Fibroblast of skin of left biceps (primary cell): ENCODE measurements around the gene FIP1L1.
"Not testable (repeated sequence)": the region's sequence is repeated elsewhere in the genome, so short reads cannot be mapped to it uniquely, and the experiment has no call there.

ENCODE experiments used
- DNase-seq, 2 experiments: peaks; one replicate each; pipeline ENCODE4 v3.0.0-alpha.2; 2013; ENCODE audit warnings: low read depth in 2 of 2

Gene FIP1L1

DNA sequence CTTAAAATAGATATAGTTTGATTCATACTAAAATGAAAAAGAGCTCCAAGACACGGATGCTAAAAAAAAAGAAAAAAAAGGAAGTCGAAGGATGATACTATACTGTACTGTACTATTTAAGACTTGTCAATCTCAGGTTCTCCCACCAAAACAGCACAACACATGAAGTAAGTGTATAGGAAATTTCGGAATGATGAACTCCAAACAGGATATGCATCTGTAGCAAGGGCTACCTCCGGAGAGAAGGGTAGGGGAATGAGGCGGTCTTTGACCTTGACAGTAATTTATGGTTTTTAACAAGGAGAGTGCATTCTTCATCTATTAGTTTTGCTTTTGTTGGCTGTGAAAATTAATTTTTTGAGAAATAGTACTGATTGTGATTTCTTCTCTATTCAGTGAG is 541 bp upstream of the FIP1L1 start:
- no peak for DNase-seq

DNA sequence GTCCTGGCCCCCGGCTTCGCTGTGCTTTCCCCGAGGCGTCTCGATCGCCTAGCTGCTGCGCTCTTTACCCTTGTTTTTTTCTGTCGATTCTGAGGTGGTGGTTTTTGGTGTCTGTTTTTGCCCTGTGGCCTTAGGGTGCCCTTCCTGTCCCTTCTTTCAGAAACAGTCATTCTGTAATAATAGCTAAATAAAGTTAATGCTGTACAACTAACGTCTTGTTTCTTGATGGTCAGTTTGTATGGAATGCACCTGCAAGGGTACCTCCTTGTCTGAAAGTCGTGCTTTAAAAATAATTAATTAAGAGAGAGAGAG is 686 bp downstream of the FIP1L1 start:
- no peak for DNase-seq

- no peak for DNase-seq
Observed at GRCh38 chr4:53380221-53380620, 2.8 kb downstream of the FIP1L1 start.

GRCh38 chr4:53409479-53409878 is 32.0 kb downstream of the FIP1L1 start:
- DNase-seq: not testable (repeated sequence)

DNA sequence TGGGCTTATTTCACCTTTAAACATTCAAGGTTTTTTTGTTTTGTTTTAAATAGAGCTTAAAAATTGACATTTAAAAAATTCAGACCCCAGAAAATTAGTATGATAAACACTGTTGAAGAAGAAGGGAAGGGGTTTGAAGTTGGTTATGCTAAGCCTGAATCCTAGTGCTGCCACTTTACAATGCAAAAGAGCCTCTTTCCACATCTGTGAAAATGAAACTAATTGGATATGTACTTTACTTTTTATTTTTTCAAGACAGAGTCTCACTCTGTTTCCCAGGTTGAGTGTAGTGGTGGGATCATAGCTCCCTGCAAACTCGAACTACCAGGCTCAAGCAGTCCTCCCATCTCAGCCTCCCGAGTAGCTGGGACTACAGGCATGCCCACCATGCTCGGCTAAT is 41.8 kb downstream of the FIP1L1 start:
- no peak for DNase-seq

DNA sequence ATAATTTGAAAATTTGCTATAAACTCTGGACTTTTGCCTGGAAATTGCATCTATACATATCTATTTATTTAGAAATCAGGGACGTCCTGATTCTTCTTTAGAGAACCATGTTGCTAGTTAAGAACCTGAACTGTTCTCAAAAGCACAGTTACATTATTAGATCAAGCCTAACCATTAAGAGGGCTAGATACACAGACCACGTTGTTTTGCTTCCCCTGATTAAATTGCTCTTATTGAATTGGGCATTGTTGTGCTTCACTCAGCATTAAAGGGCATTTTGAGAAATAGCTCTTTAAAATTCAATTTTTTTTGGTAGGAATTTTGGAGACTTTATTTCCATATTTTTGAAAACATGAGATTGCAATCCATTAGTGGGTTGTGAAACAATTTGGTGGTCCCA is 44.4 kb downstream of the FIP1L1 start:
- DNase-seq: no peak

DNA sequence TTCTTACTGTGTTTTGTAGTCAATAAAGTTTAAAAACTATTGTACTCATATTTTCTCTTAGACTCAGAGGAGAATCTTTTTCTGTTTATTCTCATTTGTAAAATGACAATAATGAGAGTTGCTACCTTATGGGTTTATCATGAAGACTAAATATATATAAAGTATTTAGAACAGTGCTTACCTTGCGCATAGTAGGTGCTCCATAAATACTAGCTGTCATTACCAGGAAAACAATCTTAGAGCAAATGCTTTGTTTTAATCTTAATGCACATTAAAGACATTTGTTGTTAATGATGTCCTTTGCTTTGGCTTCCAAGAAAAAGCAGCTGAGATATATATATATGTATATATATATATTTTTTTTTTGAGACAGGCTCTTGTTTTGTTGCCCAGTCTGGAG is 44.9 kb downstream of the FIP1L1 start:
- no peak for DNase-seq

DNA sequence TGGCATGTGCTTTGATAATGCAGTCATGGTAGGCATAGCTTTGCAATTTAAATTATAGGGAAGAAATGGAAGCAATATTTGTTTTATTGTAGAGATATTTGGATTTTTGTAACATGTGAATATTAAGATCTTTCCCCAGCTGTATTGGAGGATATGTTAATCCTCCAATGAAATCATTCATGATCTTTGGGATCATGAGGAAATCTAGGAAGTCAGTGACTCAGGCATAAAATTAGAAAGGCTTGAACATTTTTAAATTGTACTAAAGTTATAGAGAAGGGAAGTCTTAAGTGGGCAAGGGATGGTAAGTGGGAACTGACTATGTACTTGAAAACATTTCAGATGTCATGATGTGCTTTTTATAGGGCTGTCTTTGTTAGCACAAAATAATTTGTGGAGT is 46.8 kb downstream of the FIP1L1 start:
- DNase-seq: no peak

DNA sequence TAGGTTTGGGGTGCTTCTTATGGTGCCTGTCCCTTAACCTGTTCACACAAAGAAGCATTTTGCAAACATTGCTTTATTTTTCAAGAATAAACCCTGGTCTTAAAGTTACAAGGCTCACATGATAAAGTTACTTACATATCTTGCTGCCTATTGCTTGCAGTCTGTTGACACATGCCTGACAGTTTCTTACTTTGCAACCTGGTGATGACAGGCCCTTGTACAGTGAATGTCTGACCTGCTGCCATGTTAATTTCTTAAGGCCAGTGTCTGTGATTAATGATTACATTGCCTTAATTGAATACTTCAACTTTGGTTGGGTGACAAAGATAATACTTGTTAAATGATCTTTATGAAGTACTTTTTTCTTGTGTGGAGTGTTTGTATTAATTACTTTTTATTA is 49.9 kb downstream of the FIP1L1 start:
- DNase-seq: no peak

DNA sequence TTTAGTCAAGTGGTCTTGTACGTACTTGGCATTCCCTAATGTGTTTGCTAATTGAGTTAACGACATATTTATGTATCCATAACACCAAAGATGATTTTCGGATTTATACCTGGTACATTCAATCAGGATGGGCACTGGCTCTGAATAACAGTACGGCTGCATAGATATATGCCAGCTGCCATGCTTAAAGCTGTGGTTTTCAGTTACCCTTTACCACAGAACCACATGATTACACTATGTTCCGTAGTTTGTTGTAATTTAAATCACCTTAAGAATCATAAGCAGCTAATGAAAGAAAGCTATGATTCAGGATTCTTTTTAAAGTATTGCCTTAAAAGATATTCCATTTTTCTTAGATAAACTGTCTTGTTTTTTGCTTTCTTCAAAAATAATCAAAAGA is 53.6 kb downstream of the FIP1L1 start:
- no peak for DNase-seq

DNA sequence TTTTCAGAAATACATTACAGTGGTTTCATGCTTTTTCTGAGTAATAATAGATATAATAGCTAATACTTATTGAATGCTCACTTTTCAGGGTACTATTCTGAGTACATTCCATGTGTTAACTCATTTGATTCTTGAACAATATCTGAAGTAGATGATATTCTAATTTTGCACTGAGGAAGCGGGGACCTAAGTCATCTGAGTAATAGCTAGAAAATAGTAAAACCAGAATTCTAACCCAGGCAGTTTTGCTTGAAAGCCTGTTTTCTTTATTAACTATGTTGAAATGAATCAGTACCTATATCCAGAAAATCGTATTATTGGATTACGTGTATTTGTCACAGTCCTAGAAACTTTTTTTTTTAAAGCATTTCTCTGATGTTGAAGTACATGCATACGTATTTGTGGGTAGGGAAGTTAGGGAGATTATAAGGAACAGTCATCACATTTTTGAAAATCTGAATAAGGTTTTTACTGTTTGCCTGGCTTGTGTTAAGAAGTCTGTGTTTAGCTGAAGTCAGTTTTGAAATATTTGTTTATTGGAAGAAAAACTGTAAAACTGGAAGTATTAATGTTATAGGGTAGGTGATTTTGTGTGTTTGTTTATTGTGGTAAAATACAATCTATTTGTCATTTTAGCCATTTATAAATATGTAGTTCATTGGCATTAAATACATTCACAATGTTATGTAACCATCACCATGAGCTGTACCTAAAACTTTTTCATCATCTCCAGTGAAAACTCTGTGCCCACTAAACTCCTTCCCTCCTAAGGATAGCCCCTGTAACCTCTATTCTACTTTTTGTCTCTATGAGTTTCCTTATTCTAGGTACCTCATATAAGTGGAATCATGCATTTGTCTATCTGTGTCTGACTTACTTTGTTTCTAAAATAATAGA is 55.3 kb downstream of the FIP1L1 start:
- no peak for DNase-seq

- no peak for DNase-seq
Observed at GRCh38 chr4:53436251-53436650, 58.8 kb downstream of the FIP1L1 start.

- DNase-seq: no peak
Observed at GRCh38 chr4:53441564-53441963, 64.1 kb downstream of the FIP1L1 start.

GRCh38 chr4:53444954-53445353 is 67.5 kb downstream of the FIP1L1 start:
- no peak for DNase-seq

DNA sequence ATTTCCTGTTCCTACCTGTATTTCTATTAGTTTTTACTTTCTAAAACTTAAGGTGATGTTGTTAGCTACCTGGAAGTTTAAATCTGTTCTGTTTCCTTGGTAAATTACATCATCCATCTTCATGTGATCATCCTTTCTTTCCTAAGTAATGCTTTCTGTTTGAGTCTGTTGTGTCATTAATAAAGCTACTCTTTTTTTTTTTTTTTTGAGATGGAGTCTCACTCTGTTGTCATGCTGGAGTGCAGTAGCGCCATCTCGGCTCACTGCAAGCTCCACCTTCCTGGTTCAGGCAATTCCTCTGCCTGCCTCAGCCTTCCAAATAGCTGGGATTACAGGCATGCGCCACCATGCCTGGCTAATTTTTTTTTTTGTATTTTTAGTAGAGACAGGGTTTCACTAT is 73.3 kb downstream of the FIP1L1 start:
- no peak for DNase-seq

DNA sequence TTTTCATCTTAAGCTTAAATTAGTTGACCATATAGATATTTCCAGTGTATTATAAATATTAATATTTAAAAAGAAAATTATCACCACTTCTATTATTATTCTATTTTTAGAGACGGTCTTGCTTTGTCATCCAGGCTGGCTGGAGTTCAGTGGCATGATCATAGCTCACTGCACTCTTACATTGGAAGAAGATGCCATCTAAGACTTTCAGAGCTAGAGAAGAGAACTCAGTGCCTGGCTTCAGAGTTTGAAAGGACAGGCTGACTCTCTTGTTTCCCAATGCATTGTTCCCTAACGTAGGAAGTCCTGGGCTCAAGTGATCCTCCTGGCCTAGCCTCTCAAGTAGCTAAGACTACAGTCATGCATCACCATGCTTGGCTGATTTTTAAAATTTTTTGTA is 75.9 kb downstream of the FIP1L1 start:
- DNase-seq: no peak

DNA sequence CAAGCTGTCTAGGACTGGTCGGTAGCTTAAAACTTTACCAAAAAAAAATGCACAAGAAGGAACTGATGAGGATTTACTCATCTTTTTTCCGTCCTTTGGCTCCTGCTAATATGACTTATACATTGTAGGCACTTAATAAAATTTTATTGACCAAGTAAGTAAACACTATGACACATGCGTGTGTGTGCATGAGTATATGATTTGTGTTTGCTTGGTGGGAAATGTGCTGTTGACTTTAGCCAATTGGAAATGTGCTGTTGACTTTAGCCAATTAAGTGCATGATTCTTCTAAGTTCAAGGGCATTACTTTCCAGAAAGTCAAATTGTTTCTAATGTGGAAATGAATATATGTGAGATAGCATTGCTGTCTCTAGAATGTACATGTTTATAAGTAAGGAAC is 78.3 kb downstream of the FIP1L1 start:
- no peak for DNase-seq

DNA sequence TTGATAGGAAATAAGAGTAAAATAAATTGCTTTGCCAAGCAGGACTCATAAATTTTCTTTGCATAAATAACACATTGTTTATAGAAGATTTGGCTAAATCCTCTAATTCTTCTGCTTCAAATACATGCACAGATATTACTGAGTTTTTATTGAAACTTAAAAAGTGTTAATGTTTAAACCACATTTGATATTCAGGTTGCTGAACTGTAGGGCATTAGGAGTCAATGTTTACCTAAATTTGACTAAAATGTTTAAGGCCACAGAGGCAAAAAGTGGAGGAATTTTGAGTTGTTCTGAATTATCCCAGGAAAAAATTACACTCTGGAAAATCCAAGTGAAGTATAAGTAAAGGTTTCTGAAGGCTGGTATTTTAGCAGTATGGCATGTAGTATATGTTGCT is 78.7 kb downstream of the FIP1L1 start:
- DNase-seq: no peak

- DNase-seq: no peak
Observed at GRCh38 chr4:53459548-53459947, 82.1 kb downstream of the FIP1L1 start.

DNA sequence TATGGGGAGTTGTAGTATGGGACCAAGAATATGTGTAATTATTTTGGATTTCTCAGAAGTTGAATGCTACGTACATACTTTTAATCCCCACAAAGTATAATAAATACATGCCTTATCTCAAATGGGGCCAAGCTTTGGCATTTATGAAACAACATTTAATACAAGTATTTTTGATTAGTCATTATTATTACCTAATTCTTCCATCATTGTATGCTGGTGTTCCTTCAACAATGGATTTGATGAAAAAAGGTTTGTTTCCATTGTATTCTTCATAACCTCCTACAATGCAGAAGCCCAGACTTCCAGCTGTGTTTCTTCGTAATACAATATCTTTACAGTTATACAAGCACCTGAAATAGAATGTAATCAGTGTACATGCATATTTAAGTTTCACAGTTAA is 83.8 kb downstream of the FIP1L1 start:
- no peak for DNase-seq

GRCh38 chr4:53463340-53463739 is 85.9 kb downstream of the FIP1L1 start:
- DNase-seq: no peak

- DNase-seq: no peak
Observed at GRCh38 chr4:53465281-53465680, 87.8 kb downstream of the FIP1L1 start.

GRCh38 chr4:53465891-53466290 is 88.5 kb downstream of the FIP1L1 start:
- no peak for DNase-seq

GRCh38 chr4:53466576-53466975 is 89.1 kb downstream of the FIP1L1 start:
- DNase-seq: not testable (repeated sequence)
